ENCODE measurements around the gene KRTAP10-9.

GRCh38 chr21:44656868-44657267, 30.0 kb downstream of the KRTAP10-9 start:
- no peak for TF ChIP-seq EZH2 (IDR thresholded peaks at IDR 0.05; ENCODE audit: borderline replicate concordance, low read depth, low read length, poor library complexity, severe bottlenecking)
- TF ChIP-seq, protein P1, sequence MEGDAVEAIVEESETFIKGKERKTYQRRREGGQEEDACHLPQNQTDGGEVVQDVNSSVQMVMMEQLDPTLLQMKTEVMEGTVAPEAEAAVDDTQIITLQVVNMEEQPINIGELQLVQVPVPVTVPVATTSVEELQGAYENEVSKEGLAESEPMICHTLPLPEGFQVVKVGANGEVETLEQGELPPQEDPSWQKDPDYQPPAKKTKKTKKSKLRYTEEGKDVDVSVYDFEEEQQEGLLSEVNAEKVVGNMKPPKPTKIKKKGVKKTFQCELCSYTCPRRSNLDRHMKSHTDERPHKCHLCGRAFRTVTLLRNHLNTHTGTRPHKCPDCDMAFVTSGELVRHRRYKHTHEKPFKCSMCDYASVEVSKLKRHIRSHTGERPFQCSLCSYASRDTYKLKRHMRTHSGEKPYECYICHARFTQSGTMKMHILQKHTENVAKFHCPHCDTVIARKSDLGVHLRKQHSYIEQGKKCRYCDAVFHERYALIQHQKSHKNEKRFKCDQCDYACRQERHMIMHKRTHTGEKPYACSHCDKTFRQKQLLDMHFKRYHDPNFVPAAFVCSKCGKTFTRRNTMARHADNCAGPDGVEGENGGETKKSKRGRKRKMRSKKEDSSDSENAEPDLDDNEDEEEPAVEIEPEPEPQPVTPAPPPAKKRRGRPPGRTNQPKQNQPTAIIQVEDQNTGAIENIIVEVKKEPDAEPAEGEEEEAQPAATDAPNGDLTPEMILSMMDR (conservative IDR thresholded peaks at IDR 0.05; ENCODE audit: low read depth, low read length), result no peak
